Tibial nerve (tissue), 4 donors: Measurements from ENCODE around the gene NOB1.

ENCODE experiments used
- CTCF ChIP-seq, 5 experiments: fragments of 200-600 bp in 3 of 5; fragments of 450-650 bp in 2 of 5; sonication (generic) in 3 of 5; IDR thresholded peaks; one replicate each; pipeline ENCODE4 v1.5.1; 2016 to 2019; ENCODE audit warnings: antibody characterized with exemption in 5 of 5, mild to moderate bottlenecking in 3 of 5, moderate library complexity in 2 of 5
- EP300 ChIP-seq, 2 donors: sonication (generic); formaldehyde crosslinking; IDR thresholded peaks; one replicate each; pipeline ENCODE4 v1.6.1; 2017; ENCODE audit warnings: antibody characterized with exemption in 2 of 2, mild to moderate bottlenecking in 1 of 2
- POLR2A ChIP-seq, 2 donors: fragments of 450-650 bp; IDR thresholded peaks; one replicate each; pipeline ENCODE4 v1.6.1; 2017; ENCODE audit warnings: antibody characterized with exemption in 2 of 2, mild to moderate bottlenecking in 2 of 2, moderate library complexity in 2 of 2

GRCh38 chr16:69804297-69804696 lies 49.6 kb upstream of the NOB1 start:
- TF ChIP-seq POLR2A (IDR thresholded peaks at IDR 0.05), result no peak
- no peak for TF ChIP-seq CTCF (IDR thresholded peaks at IDR 0.05)
- TF ChIP-seq EP300 (IDR thresholded peaks at IDR 0.05), result no peak
